Caco-2 (cell line): ENCODE measurements around the gene CBX4. TPM values are rescaled to one million over a fixed set of nuclear protein-coding genes. Genes with fewer than 3 reads are reported as not detected.
A peak's percentile ranks its signal among the peaks of the same experiment; 100 is the strongest.

ENCODE experiments used
- BruUV-seq: library from RNA; stranded (reverse); fragments of 400-500 nt; replicated peaks from 2 replicates; lab custom pipeline; 2021; lab: Mats Ljungman, UMichigan
- CTCF ChIA-PET: fragments of 300-600 bp; sonication (Branson Sonifier 250); formaldehyde crosslinking; loops from one replicate; lab custom pipeline; 2022; ENCODE audit warnings: antibody characterized with exemption; lab: Charles Lee
- POLR2A ChIA-PET: fragments of 300-600 bp; sonication (Branson Sonifier 250); formaldehyde crosslinking; loops from one replicate; lab custom pipeline; 2022; ENCODE audit warnings: antibody characterized with exemption; lab: Charles Lee
- DNase-seq, 2 experiments: peaks; one replicate each; pipeline versions ENCODE4 v3.0.0 to v3.0.0-alpha.2; 2020 to 2022
- H3K27me3 ChIP-seq: replicated peaks from 2 replicates; pipeline ENCODE4 v1.6.0; 2011; ENCODE audit warnings: low read length; ENCODE audit not compliant: control insufficient read depth, insufficient read depth
- H3K36me3 ChIP-seq: 2 replicates; pipeline ENCODE4 v1.5.1; 2011; ENCODE audit warnings: low read length; ENCODE audit not compliant: control insufficient read depth, insufficient read depth
- H3K4me1 ChIP-seq: fragments of 250-450 bp; sonication (Bioruptor Pico); 2 replicates; pipeline ENCODE4 v1.5.1; 2020; ENCODE audit warnings: mild to moderate bottlenecking
- H3K4me3 ChIP-seq: 2 replicates; pipeline ENCODE4 v1.5.1; 2011; ENCODE audit warnings: low read depth, mild to moderate bottlenecking, control low read depth, low read length
- H3K9me3 ChIP-seq: fragments of 250-450 bp; sonication (Bioruptor Pico); 2 replicates; pipeline ENCODE4 v1.5.1; 2020; ENCODE audit warnings: mild to moderate bottlenecking, moderate library complexity
- H3K27ac Mint-ChIP-seq: one replicate; pipeline ENCODE4 v1.8.0; 2022; ENCODE audit warnings: mixed read lengths; ENCODE audit not compliant: unreplicated experiment
- H3K27me3 Mint-ChIP-seq: one replicate; pipeline ENCODE4 v1.8.0; 2022; ENCODE audit warnings: mixed read lengths; ENCODE audit not compliant: insufficient read depth, unreplicated experiment
- H3K36me3 Mint-ChIP-seq: one replicate; pipeline ENCODE4 v1.8.0; 2022; ENCODE audit warnings: mild to moderate bottlenecking, mixed read lengths; ENCODE audit not compliant: insufficient read depth, unreplicated experiment
- H3K4me1 Mint-ChIP-seq: one replicate; pipeline ENCODE4 v1.8.0; 2022; ENCODE audit warnings: low read depth, mixed read lengths; ENCODE audit not compliant: unreplicated experiment
- H3K4me3 Mint-ChIP-seq: one replicate; pipeline ENCODE4 v1.8.0; 2022; ENCODE audit warnings: mild to moderate bottlenecking, moderate library complexity, mixed read lengths; ENCODE audit not compliant: unreplicated experiment
- H3K9me3 Mint-ChIP-seq: one replicate; pipeline ENCODE4 v1.8.0; 2022; ENCODE audit warnings: mixed read lengths; ENCODE audit not compliant: unreplicated experiment
- intact Hi-C: fragments of 100-400 bp; cut with micrococcal nuclease; formaldehyde crosslinking; loops from one replicate; pipeline ENCODE4 v1.10.0; 2022; ENCODE audit not compliant: unreplicated experiment
- total RNA-seq: library from RNA; stranded (reverse); gene quantifications from 2 replicates; pipeline ENCODE4 v1.2.3, GENCODE V29; 2022
- TF ChIP-seq, protein P1 (sequence below), 2 experiments: fragments of 200-600 bp in 1 of 2; IDR thresholded peaks; 1 replicate in 1 of 2; 2 replicates in 1 of 2; pipeline versions ENCODE4 v1.5.1 to v1.8.0; 2011 to 2022; ENCODE audit warnings: antibody characterized with exemption in 1 of 2, control low read depth in 1 of 2, inconsistent platforms in 1 of 2, low read depth in 1 of 2, low read length in 1 of 2, mild to moderate bottlenecking in 1 of 2, moderate library complexity in 1 of 2; ENCODE audit not compliant: insufficient read depth in 1 of 2, severe bottlenecking in 1 of 2, unreplicated experiment in 1 of 2

Gene CBX4
- total RNA-seq, 1 experiment from 2014 or later: 114 TPM

- no peaks in the 10 kb centered on the region for H3K27me3 Mint-ChIP-seq
- ChIA-PET CTCF (interaction anchor here (0.6 to 4.0 kb wide), 14 partner anchors 35 to 802 kb away, joined by 3 to 54 read pairs (median 4); partner anchors contain the start of genes CBX8 and GAA), POLR2A (interaction anchor here (0.5 to 8.0 kb wide), 9 partner anchors 48 to 836 kb away, joined by 3 to 174 read pairs (median 3); partner anchors contain the start of genes CANT1, CBX8 and GAA)
- H3K27ac Mint-ChIP-seq: peak overlapping the region; percentile 92
- H3K4me3 Mint-ChIP-seq: peak overlapping the region; percentile 80
- BruUV-seq: TSS peak; percentile 53
- DNase-seq: peak; percentile 82 to 87
- no peaks in the 10 kb centered on the region for H3K27me3 ChIP-seq
- no peaks in the 10 kb centered on the region for H3K9me3 ChIP-seq
- H3K36me3 Mint-ChIP-seq: peaks cover 15% of the 10 kb centered on the region
- TF ChIP-seq, protein P1, sequence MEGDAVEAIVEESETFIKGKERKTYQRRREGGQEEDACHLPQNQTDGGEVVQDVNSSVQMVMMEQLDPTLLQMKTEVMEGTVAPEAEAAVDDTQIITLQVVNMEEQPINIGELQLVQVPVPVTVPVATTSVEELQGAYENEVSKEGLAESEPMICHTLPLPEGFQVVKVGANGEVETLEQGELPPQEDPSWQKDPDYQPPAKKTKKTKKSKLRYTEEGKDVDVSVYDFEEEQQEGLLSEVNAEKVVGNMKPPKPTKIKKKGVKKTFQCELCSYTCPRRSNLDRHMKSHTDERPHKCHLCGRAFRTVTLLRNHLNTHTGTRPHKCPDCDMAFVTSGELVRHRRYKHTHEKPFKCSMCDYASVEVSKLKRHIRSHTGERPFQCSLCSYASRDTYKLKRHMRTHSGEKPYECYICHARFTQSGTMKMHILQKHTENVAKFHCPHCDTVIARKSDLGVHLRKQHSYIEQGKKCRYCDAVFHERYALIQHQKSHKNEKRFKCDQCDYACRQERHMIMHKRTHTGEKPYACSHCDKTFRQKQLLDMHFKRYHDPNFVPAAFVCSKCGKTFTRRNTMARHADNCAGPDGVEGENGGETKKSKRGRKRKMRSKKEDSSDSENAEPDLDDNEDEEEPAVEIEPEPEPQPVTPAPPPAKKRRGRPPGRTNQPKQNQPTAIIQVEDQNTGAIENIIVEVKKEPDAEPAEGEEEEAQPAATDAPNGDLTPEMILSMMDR (IDR thresholded peaks at IDR 0.05; ENCODE audit: insufficient read depth in 1 of 2, low read depth in 1 of 2, low read length in 1 of 2, severe bottlenecking in 1 of 2, unreplicated experiment in 1 of 2): peak; percentile 89
- H3K36me3 ChIP-seq: no peaks in the 10 kb centered on the region
- H3K4me1 ChIP-seq: peaks cover 41% of the 10 kb centered on the region
- intact Hi-C loops: loop anchor here (1.0 to 2.0 kb wide), 3 partner anchors 30 to 147 kb away; no protein-coding TSS in a partner anchor
- peak overlapping the region; percentile 68 for H3K4me3 ChIP-seq
- H3K4me1 Mint-ChIP-seq: peaks cover 12% of the 10 kb centered on the region
- H3K9me3 Mint-ChIP-seq: no peaks in the 10 kb centered on the region
Observed at GRCh38 chr17:79844869-79845600, 5.8 kb upstream of the CBX4 start.

DNA sequence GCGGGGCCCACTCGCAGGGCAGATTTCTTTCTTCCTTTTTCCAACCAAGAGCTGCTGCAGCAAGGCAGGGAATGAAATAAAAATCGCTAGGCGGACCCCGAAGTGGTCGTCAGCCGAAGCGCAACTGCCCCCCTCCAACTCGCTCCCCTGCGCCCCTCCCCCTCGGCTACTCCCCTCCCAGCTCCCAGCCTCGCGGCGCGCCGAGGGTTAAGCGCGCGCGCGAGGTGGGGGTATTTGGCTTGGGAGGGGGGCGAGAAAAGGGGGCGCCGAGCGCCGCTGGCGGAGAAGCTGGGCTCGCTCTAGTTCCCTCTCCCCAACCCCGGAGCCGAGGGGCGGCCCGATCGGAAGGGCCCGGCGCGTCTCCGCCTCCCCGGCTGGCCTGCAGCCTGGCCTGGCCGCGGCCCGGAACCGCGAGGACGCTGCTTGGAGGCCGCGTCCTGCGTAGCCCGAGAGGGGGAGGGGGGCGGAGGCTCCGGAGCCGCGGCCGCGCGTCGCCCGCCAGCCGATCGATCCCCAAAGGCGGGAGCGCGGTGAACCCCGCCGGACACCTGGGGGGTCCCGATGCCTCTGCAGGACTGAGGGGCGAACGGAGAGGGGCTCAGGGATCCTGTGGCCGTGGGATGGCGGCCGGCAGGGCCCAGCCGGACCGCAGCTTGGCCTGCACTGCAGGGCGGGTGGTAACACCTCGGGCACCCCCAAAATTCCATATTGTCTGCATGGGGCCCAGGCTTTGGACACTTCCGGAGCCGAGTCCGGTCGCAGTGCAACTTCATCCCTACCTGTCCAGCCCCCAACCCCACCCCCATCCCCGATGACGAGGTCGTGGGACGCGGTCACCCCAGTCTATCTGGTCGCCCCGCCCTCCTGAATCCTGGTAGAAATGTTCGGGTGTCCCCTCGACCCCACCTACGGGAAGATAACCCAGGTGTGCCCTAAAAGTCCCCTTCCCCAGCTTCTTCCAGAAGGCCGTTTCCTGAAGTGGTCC, 4.9 kb upstream of the CBX4 start:
- Mint-ChIP-seq H3K27ac (peak overlapping the region; percentile 92), H3K27me3 (no peaks in the 10 kb centered on the region), H3K4me3 (peak overlapping the region; percentile 80), H3K9me3 (no peaks in the 10 kb centered on the region), H3K36me3 (peaks cover 20% of the 10 kb centered on the region), H3K4me1 (peaks cover 7% of the 10 kb centered on the region)
- H3K36me3 ChIP-seq: no peaks in the 10 kb centered on the region
- intact Hi-C loops: loop anchor here (2.0 kb wide), 1 partner anchor 31 kb away; no protein-coding TSS in a partner anchor
- TF ChIP-seq, protein P1 (IDR thresholded peaks at IDR 0.05; ENCODE audit: insufficient read depth in 1 of 2, low read depth in 1 of 2, low read length in 1 of 2, severe bottlenecking in 1 of 2, unreplicated experiment in 1 of 2): no peak
- H3K27me3 ChIP-seq: no peaks in the 10 kb centered on the region
- CTCF ChIA-PET: interaction anchor here (0.6 to 4.0 kb wide), 17 partner anchors 34 to 803 kb away, joined by 3 to 54 read pairs (median 4); partner anchors contain the start of genes CBX8 and GAA
- H3K4me1 ChIP-seq: peaks cover 38% of the 10 kb centered on the region
- BruUV-seq: TSS peak; percentile 10
- H3K9me3 ChIP-seq: no peaks in the 10 kb centered on the region
- peak overlapping the region; percentile 68 for H3K4me3 ChIP-seq
- POLR2A ChIA-PET: interaction anchor here (0.5 to 8.0 kb wide), 8 partner anchors 11 to 835 kb away, joined by 3 to 174 read pairs (median 6); partner anchors contain the start of gene CANT1
- peak; percentile 81 to 92 for DNase-seq
